Ectodermal cell (in vitro differentiated cells): ENCODE results near the gene POT1.

Experiments used
- H3K27ac ChIP-seq: 2 replicates; pipeline ENCODE4 v1.7.0; 2013; ENCODE audit warnings: mild to moderate bottlenecking, low read depth, low read length; ENCODE audit not compliant: insufficient read depth, poor library complexity, severe bottlenecking
- H3K27me3 ChIP-seq: 2 replicates; pipeline ENCODE4 v1.7.0; 2013; ENCODE audit warnings: mild to moderate bottlenecking, low read length; ENCODE audit not compliant: insufficient read depth, control insufficient read depth, poor library complexity, severe bottlenecking
- H3K36me3 ChIP-seq: one replicate; pipeline ENCODE4 v1.7.0; 2013; ENCODE audit warnings: low read length; ENCODE audit not compliant: control insufficient read depth, insufficient read depth
- H3K4me1 ChIP-seq: one replicate; pipeline ENCODE4 v1.7.0; 2013; ENCODE audit warnings: low read length; ENCODE audit not compliant: control insufficient read depth, insufficient read depth
- H3K4me3 ChIP-seq: 2 replicates; pipeline ENCODE4 v1.7.0; 2013; ENCODE audit warnings: low read depth, low read length, control low read depth; ENCODE audit not compliant: insufficient read depth
- H3K9me3 ChIP-seq: 2 replicates; pipeline ENCODE4 v1.7.0; 2013; ENCODE audit warnings: mild to moderate bottlenecking, low read length, moderate library complexity; ENCODE audit not compliant: control insufficient read depth
- WGBS, 2 experiments: methylation state at CpG; one replicate each; pipeline ENCODE4 v1.1.7; 2013; ENCODE audit warnings: missing lambda C conversion rate in 2 of 2; 5-methylcytosine and 5-hydroxymethylcytosine counted together

The POT1 gene

GRCh38 chr7:124915242-124915641 lies 14.4 kb downstream of the POT1 start:
- no peak overlapping the region for H3K27ac ChIP-seq
- no peaks in the 10 kb centered on the region for H3K4me1 ChIP-seq
- no peaks in the 10 kb centered on the region for H3K36me3 ChIP-seq
- H3K27me3 ChIP-seq, result no peaks in the 10 kb centered on the region
- WGBS, 2 experiments, result 100% methylated on average over 1 of the region's 1 CpG; no CpG with 5 or more reads in 1 of the 2 experiments
- no peak overlapping the region for H3K4me3 ChIP-seq
- no peaks in the 10 kb centered on the region for H3K9me3 ChIP-seq

GRCh38 chr7:124914298-124914697 lies 15.3 kb downstream of the POT1 start:
- no peaks in the 10 kb centered on the region for H3K9me3 ChIP-seq
- H3K27ac ChIP-seq, result no peak overlapping the region
- no peak overlapping the region for H3K4me3 ChIP-seq
- 100% methylated on average over 1 of the region's 1 CpG for WGBS, 2 experiments
- no peaks in the 10 kb centered on the region for H3K4me1 ChIP-seq
- H3K36me3 ChIP-seq, result no peaks in the 10 kb centered on the region
- no peaks in the 10 kb centered on the region for H3K27me3 ChIP-seq

- Histone ChIP-seq H3K27ac (no peak overlapping the region), H3K4me3 (no peak overlapping the region), H3K4me1 (no peaks in the 10 kb centered on the region), H3K27me3 (no peaks in the 10 kb centered on the region), H3K9me3 (no peaks in the 10 kb centered on the region), H3K36me3 (no peaks in the 10 kb centered on the region)
- 88 to 89% methylated on average over 2 to 3 of the region's 4 CpGs for WGBS, 2 experiments
Measured at GRCh38 chr7:124912972-124913371, 16.7 kb downstream of the POT1 start.

- H3K4me3 ChIP-seq, result no peak overlapping the region
- H3K36me3 ChIP-seq, result no peaks in the 10 kb centered on the region
- H3K9me3 ChIP-seq, result no peaks in the 10 kb centered on the region
- no peaks in the 10 kb centered on the region for H3K27me3 ChIP-seq
- no peak overlapping the region for H3K27ac ChIP-seq
- WGBS, 2 experiments, result no CpG with 5 or more reads among the region's 1 CpG
- no peaks in the 10 kb centered on the region for H3K4me1 ChIP-seq
Measured at GRCh38 chr7:124909808-124910207, 19.8 kb downstream of the POT1 start.

- Histone ChIP-seq H3K27me3 (no peaks in the 10 kb centered on the region), H3K27ac (no peak overlapping the region), H3K4me3 (no peak overlapping the region), H3K9me3 (no peaks in the 10 kb centered on the region), H3K36me3 (no peaks in the 10 kb centered on the region), H3K4me1 (no peaks in the 10 kb centered on the region)
Measured at GRCh38 chr7:124908259-124908658, 21.4 kb downstream of the POT1 start.

- no peaks in the 10 kb centered on the region for H3K4me1 ChIP-seq
- H3K27me3 ChIP-seq, result no peaks in the 10 kb centered on the region
- WGBS, 2 experiments, result 100% methylated on average over 1 of the region's 1 CpG; no CpG with 5 or more reads in 1 of the 2 experiments
- H3K36me3 ChIP-seq, result no peaks in the 10 kb centered on the region
- no peak overlapping the region for H3K27ac ChIP-seq
- no peaks in the 10 kb centered on the region for H3K9me3 ChIP-seq
- no peak overlapping the region for H3K4me3 ChIP-seq
Measured at GRCh38 chr7:124907490-124907889, 22.1 kb downstream of the POT1 start.

GRCh38 chr7:124898531-124898930 lies 31.1 kb downstream of the POT1 start:
- Histone ChIP-seq H3K36me3 (no peaks in the 10 kb centered on the region), H3K27me3 (no peaks in the 10 kb centered on the region), H3K4me3 (no peak overlapping the region), H3K27ac (no peak overlapping the region), H3K4me1 (no peaks in the 10 kb centered on the region), H3K9me3 (no peaks in the 10 kb centered on the region)
- 89% methylated on average over 1 of the region's 1 CpG; no CpG with 5 or more reads in 1 of the 2 experiments for WGBS, 2 experiments

- H3K36me3 ChIP-seq, result no peaks in the 10 kb centered on the region
- 100% methylated on average over 1 of the region's 3 CpGs; no CpG with 5 or more reads in 1 of the 2 experiments for WGBS, 2 experiments
- H3K4me1 ChIP-seq, result no peaks in the 10 kb centered on the region
- H3K27ac ChIP-seq, result no peak overlapping the region
- no peaks in the 10 kb centered on the region for H3K27me3 ChIP-seq
- H3K9me3 ChIP-seq, result no peaks in the 10 kb centered on the region
- no peak overlapping the region for H3K4me3 ChIP-seq
Measured at GRCh38 chr7:124896001-124896400, 33.6 kb downstream of the POT1 start.

- 87 to 91% methylated on average over 1 of the region's 1 CpG for WGBS, 2 experiments
Measured at GRCh38 chr7:124893140-124893827, 36.3 kb downstream of the POT1 start.

GRCh38 chr7:124887247-124887646 lies 42.4 kb downstream of the POT1 start:
- no peaks in the 10 kb centered on the region for H3K36me3 ChIP-seq
- H3K4me3 ChIP-seq, result no peak overlapping the region
- no peaks in the 10 kb centered on the region for H3K27me3 ChIP-seq
- no peaks in the 10 kb centered on the region for H3K9me3 ChIP-seq
- WGBS, 2 experiments, result 98 to 100% methylated on average over 3 of the region's 3 CpGs
- no peaks in the 10 kb centered on the region for H3K4me1 ChIP-seq
- H3K27ac ChIP-seq, result no peak overlapping the region

More at GRCh38 chr7:124893140-124893827, 36.3 kb downstream of the POT1 start:
- Histone ChIP-seq H3K27ac (no peak overlapping the region), H3K9me3 (no peaks in the 10 kb centered on the region), H3K27me3 (no peaks in the 10 kb centered on the region), H3K4me3 (no peak overlapping the region), H3K4me1 (no peaks in the 10 kb centered on the region), H3K36me3 (no peaks in the 10 kb centered on the region)
